GM18526 (cell line): Measurements from ENCODE around the gene ZNF839.

Experiments
- POLR2A ChIP-seq: IDR thresholded peaks from 3 replicates; pipeline ENCODE4 v1.6.1; 2011; ENCODE audit not compliant: insufficient read length; ENCODE audit errors: extremely low read depth

The ZNF839 gene

DNA sequence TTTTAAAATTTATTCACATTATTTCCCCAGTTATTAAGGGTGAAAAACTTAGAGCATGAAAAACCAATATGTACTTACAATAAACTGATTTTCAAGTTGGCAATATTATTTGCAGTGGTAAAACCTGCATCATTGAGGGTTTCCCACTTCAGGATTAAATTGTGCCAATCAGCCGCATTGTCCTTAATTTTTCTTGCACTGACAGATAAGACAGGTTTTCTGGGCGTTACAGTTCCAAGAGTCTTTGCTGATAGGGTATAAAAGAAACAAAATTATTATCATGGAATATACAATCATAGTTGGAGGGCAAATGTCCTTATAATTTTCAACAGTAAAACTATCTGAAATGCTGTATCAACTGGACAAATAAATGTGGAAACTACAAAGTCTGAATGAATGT is 39.8 kb downstream of the ZNF839 start:
- no peak for TF ChIP-seq POLR2A

DNA sequence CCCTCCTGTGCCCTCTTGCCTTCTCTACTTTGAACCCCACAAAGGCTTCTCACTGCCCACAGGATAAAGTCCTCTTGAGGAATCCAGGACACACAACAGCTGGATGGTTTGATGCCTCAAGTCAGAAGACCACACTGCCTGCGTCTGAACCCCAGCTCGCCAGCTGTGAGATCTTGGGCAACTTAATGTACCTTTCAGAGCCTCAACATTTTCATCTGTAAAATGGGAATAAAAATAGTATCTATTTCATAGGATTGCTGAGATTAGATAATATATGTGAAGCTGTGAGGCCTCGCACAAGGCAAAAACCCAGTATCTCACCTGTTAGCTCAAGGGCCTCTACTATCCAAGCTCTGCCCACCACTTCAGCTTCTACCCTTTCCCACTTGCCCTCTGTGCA is 40.8 kb downstream of the ZNF839 start:
- no peak for TF ChIP-seq POLR2A

DNA sequence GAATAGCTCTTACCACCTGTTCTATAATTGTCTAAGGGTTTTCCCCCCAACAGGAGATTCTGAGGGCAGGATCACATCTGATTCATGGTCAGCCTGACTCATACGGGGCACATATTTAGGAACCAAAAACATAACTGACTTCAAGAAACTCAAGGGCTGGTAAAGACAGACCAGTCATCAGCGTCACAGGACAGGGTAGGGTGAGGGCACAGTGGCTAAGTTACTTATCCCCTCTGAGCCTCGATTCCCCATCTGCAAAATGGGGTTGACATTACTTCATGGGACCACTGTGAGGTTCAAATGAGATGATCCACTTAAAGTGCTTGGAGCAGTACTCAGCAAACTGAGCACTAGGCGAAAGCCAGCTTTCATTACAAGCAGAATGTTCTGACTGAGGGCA is 42.5 kb downstream of the ZNF839 start:
- no peak for TF ChIP-seq POLR2A

DNA sequence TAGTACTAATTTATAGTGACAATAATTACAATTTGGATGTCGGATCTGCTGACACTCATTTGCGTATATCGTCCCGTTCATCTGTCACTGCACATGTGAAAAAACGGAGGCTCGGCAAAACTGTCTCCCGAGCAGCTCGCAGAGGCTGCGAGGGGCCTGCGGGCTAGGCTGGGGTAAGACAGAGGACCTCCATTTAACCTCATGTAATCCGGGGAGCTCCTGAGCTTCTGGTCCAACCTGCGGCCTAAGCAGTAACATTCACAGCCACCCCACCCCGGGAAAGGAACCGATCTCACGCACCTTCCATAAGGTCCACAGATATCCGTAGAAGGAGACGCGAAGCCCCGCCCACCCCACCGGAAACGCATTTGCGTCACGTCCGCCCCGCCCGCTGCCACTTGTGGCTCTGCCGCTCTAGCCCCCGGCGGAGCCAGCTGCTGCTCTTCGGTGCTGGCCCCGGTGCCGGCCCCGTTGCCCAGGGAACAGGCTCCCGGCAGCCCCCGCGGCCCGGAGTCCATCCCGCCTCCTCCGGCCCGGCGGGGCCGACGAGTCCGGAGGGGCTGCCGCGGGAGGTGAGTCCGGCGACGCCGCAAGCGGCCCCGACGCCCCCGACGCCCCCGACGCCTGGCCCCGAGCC is 43.1 kb downstream of the ZNF839 start, which contains the start of the genes CINP and TECPR2:
Gene CINP (minus strand): TSS at position 346 of the 637 bp plus-strand sequence. CDS start 39 bp downstream, at position 307.
Gene TECPR2 (plus strand): TSS at position 397 of the 637 bp plus-strand sequence. CDS start 13,781 bp downstream, outside the sequence.
- peak; percentile 72 for TF ChIP-seq POLR2A

DNA sequence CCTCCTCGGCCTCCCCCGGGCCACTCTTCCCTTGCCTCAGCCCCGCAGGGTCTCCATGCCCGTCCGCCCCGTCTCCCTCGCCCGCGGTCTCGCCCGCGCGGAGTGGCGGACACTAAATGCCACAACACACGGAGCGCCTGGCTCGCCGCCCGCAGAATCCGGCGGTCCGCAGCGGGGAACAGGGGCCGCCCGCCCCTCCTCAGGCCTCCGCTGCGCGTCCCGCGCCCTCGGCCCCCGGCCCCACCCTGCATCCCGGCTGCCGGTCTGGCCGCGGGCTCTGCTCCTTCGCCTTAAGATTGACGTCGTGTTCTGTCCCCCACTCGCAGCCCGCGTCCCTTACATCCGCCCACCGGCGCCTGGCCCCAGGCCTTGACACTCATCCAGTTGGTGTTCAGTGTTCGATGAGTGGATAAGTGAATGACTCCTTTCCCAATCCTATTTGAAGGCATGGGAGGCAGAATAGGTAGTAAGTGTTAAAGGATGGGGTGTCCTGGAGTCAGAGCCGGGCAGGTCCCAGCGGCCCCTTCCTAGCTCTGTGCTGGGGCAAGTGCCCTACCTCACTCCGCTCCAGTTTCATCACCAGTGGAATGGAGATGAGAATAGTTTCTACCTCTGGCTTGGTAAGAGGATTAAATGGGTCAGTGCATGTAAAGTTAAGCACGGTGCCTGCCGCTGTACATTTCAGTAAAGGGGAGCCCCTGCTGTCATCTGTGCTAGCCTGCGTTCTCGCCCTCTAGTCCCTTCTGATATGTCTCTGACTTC is 43.8 kb downstream of the ZNF839 start:
- no peak for TF ChIP-seq POLR2A

DNA sequence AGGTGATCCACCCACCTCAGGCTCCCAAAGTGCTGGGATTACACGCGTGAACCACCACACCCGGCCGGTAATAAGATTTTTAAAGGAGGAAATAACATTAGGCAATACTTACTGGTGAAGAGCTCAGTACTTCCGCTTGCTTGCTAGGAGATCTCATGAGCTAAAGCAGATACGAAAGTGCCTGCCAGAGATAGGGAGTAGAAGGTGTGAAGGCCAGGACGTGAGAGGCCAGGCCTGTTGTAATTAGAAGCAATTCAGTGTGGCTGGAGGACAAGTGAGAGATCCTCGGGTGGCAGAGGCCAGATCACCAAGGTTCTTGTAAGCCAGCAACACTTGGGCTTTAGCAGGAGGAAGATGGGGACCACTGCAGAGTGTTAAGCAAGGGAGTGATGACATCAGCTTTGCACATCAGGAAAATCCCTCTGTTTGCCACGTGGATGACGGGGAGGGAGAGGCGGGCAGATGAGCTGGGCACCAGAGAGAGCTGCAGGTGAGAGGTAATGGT is 50.8 kb downstream of the ZNF839 start:
- no peak for TF ChIP-seq POLR2A

DNA sequence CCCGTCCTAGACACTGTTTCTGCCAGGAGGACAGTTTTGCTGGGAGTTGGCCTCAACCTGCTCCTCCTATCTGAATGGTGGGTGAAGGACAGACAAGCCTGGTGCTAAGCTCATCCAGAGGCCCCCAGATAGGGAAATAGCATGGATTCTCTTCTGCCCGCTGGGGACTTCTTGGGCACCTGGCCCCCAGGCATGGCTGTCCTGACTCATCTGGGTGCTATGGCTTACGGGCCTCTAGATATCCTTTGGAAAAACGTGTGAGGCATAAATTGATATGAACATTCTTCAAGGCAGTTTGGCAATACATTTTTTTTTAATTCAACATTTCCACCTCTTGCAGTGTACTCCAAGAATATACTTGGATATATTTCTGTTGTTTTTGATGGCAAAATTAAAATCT is 51.8 kb downstream of the ZNF839 start:
- no peak for TF ChIP-seq POLR2A

DNA sequence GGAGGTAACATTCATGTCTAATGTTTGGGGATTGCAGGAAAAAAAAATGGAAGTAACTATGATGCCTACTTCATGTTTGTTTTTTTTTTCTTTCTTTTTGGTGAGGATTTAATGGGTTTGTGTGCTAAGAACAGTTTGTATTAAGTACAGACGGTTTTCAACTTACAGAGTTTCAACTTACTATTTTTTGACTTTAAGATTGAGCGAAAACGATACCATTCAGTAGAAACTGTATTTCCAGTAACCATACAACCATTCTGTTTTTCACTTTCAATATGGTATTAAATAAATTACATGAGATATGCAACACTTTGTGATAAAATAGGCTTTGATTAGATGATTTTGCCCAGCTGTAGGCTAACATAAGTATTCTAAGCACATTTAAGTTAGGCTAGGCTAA is 53.6 kb downstream of the ZNF839 start:
- no peak for TF ChIP-seq POLR2A

DNA sequence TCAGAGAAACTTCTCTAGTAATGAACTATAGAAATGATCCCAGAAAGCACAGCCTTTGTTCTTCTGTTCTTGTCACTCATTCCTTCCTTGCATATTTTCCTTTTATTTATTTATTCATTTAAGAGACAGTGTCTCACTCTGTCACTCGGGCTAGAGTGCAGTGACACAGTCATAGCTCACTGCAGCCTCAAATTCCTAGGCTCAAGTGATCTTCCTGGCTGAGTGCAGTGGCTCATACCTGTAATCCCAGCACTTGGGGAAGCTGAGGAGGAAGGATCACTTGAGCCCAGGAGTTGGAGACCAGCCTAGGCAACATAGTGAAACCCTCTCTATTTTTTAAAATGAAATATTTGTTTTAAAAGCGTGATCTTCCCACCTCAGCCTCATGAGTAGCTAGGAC is 54.7 kb downstream of the ZNF839 start:
- TF ChIP-seq POLR2A = no peak

DNA sequence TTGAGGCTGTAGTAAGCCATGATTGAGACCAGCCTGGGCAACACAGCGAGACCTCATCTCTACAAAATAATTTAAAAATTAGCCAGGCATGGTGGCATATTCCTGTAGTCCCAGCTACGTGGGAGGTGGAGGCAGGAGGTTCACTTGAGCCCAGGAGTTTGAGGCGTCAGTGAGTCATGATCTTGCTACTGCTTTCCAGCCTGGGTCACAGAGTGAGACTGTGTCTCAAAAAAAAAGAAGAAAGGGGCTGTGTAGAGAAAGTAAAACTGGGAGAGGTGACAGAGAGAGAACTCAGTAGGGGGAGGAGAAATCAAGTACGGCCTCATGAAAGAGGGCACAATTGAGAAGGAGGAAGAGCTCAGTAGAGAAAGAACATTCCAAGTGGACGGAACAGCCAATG is 55.6 kb downstream of the ZNF839 start:
- TF ChIP-seq POLR2A = no peak

DNA sequence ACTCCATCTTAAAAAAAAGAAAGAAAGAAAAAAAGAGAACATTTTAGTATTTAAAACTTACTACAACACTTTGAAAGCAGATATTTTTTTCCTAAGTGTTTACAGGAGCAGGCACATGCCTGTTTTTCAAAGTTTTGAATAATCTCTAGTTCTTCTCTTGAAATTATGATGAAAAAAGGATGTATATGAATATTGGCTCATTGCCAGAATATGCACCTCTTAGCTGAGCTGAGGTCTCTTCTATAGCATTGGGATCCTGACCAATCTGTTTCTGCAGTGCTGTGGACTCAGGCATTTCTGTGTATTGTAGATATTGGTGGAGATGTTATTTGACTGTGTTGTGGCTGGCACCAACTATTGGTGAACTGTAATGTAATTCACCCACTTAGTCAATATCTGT is 58.1 kb downstream of the ZNF839 start:
- no peak for TF ChIP-seq POLR2A

DNA sequence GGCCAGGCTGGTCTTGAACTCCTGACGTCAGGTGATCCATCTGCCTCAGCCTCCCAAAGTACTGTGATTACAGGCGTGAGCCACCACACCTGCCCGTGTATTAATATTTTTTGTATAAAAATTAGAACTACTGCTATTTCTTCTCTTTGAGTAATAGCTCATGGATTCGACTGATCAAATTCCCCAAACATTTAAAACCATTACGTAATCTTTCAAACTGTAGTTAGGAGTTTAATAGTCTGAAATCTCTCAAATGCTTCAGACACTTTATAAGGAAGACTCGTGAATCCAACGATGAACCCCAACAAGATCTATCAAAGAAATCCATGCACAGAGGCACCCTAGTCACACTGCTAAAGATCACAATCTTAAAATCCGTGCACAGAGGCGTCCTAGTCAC is 59.3 kb downstream of the ZNF839 start:
- no peak for TF ChIP-seq POLR2A

DNA sequence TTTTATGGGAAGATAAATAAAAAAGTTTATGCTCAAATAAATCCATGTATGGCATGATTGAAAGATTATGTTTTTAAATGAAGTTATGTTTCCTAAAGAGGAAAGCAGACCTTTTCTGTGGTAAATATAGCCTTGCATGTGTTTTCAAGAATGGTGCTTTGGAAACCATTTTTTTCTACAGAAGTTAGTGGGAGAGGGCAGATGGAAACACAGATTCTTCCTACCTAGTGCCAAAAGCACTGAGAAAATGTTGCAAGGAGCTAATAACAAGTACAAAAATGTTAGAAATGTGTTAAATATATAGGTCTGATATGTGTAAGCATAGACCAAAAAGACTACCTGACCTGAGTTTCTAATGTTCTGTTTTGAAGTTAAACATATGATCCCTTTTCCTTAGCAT is 67.5 kb downstream of the ZNF839 start:
- no peak for TF ChIP-seq POLR2A

DNA sequence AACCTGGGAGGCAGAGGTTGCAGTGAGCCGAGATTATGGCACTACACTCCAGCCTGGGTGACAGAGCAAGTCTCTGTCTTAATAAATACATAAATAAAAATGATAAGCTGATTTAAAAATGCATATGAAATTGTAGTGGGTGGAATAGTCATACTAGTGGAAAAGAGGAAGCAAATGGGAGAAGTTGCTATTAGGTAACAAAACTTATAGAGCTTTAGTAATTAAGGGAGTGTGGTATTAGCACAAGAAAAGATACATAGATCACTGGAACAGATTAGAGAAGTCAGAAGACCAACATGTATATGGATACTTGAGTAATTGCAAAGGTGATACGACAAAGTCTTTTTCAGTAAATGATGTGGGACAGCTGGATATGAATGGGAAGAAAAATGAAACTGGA is 69.7 kb downstream of the ZNF839 start:
- no peak for TF ChIP-seq POLR2A

DNA sequence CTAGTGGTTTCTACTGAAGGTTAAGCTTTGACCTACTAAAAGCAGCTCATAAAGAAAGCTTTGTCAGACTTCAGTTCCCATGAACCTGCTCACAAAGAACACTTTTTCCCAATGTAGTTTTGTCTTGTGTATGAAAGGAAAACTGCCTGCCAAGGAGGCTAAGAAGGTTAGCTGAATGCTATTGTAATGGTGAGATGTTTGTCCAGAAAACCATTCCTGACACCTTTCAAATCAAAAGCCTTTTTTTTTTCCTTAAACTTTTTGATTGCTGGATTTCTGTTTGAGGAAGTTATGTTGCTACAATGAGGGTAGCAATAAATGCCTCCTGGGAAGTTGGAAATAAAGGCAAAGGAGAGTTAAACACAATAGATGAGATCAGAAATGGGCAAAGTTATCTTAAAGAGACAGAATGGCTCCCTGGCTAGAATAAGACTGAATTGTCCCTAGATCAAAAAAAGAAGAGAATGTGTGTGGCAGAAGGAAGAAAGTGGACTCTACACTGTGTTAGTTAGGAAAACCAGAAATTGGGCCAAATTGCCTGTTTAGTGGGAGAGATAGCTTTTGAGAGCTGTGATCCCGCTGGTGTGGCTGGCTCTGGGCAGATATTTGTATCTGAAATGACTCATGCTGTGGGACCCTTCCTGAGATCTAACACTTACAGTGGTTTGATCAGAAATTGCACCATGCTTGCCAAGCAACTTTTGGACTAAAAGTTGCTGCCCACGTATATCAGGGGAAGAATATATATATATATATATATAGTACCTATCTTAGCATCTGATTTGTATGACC is 70.7 kb downstream of the ZNF839 start:
- TF ChIP-seq POLR2A = no peak
